ENCODE measurements around the gene MMAA. TPM values are rescaled to one million over a fixed set of nuclear protein-coding genes. Genes with fewer than 3 reads are reported as not detected.
"Not testable (repeated sequence)": the region's sequence is repeated elsewhere in the genome, so short reads cannot be mapped to it uniquely, and the experiment has no call there.

Gene MMAA
- 1 to 10 TPM; 2.1 to 8.6 (median 6.2) TPM for total RNA-seq
- polyA plus RNA-seq: 1 to 10 TPM; 2.4 to 8.9 TPM
- long read RNA-seq, donor 1, full-length matches to known transcripts: 3 of 6 reads
- long read RNA-seq, donor 1, partial matches to known transcripts: 2 of 6 reads
- long read RNA-seq, donor 1, other reads (novel, unspliced or antisense): 1 of 6 reads
- long read RNA-seq, donor 2, full-length matches to known transcripts: 4 of 4 reads
- long read RNA-seq, donor 2, partial matches to known transcripts: 0 of 4 reads
- long read RNA-seq, donor 2, other reads (novel, unspliced or antisense): 0 of 4 reads
- long read RNA-seq, donor 3, full-length matches to known transcripts: 8 of 18 reads
- long read RNA-seq, donor 3, partial matches to known transcripts: 7 of 18 reads
- long read RNA-seq, donor 3, other reads (novel, unspliced or antisense): 3 of 18 reads

- Histone ChIP-seq H3K36me3 (no peaks in the 10 kb centered on the region), H3K9me3 (no peaks in the 10 kb centered on the region), H3K27ac (peak within 1 kb of the TSS; percentile 64 to 91), H3K27me3 (no peaks in the 10 kb centered on the region), H3K4me1 (ENCODE audit: insufficient read depth) (peaks cover 3% of the 10 kb centered on the region), H3K4me3 (peak within 1 kb of the TSS; percentile 80)
- TF ChIP-seq EP300 (IDR thresholded peaks at IDR 0.05): no peak
- TF ChIP-seq CTCF (IDR thresholded peaks at IDR 0.05): peak; percentile 75 to 90 (median 78)
- TF ChIP-seq POLR2A (IDR thresholded peaks at IDR 0.05): peak; percentile 91
- intact Hi-C loops (cut with DNase I): loop anchor here in 2 of 4 donors (5.0 kb wide), 3 partner anchors 113 to 318 kb away; partner anchors contain the start of genes SMAD1 (in 1 of the 2) and ZNF827 (in 1 of the 2)
- peak; percentile 95 to 97 (median 97) for DNase-seq
- 1% methylated on average over 54 to 66 of the region's 66 CpGs for WGBS, 3 donors
Observed at GRCh38 chr4:145618932-145619638, at the start of gene MMAA. Gene MMAA, plus strand, starts transcription at chr4:145619385. Its CDS starts 19,755 bp downstream, at chr4:145639140.

DNA sequence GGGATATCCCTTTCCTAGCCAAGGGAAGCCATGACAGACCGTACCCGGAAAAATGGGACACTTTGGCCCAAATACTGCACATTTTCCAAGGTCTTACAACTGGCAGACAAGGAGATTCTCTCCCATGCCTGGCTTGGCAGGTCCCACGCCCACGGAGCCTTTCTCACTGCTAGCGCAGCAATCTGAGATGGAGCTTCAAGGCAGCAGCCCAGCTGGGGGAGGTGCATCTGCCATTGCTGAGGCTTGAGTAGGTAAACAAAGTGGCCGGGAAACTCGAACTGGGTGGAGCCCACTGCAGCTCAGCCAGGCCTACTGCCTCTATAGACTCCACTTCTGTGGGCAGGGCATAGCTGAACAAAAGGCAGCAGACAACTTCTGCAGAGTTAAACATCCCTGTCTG lies 44.6 kb upstream of the MMAA start:
- H3K36me3 ChIP-seq; H3K4me3 ChIP-seq; H3K27me3 ChIP-seq; H3K4me1 ChIP-seq (ENCODE audit: insufficient read depth); intact Hi-C loops (cut with DNase I); DNase-seq; H3K9me3 ChIP-seq; H3K27ac ChIP-seq: not testable (repeated sequence)
- 70 to 76% (median 71%) methylated on average over 7 of the region's 7 CpGs for WGBS, 3 donors

DNA sequence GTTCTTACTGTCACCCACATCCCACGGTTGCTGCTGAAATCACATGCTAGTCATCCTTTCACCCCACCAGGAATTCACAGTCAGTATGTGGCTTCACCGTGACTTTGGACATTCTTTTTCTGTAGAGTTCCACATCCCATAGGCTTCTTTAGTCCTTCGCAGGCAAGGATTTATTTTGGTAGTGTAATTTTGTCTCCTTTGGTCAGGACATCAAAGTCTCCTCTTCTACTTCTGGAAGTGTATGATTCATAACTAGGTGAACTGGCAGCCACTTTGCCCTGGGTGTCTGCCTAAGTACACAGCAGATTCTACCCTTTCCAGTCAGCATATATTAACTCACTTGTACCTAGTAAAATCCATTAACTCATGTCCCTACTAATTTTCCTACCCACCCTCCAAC lies 38.3 kb upstream of the MMAA start:
- no peak for TF ChIP-seq EP300 (IDR thresholded peaks at IDR 0.05)
- no peak for TF ChIP-seq CTCF (IDR thresholded peaks at IDR 0.05)
- no peak overlapping the region for H3K4me3 ChIP-seq
- no peak for DNase-seq

GRCh38 chr4:145583191-145584055 lies 35.8 kb upstream of the MMAA start:
- Histone ChIP-seq H3K9me3 (no peaks in the 10 kb centered on the region), H3K36me3 (no peaks in the 10 kb centered on the region), H3K27me3 (no peaks in the 10 kb centered on the region), H3K4me1 (ENCODE audit: insufficient read depth) (no peaks in the 10 kb centered on the region), H3K27ac (no peak overlapping the region), H3K4me3 (no peak overlapping the region)
- intact Hi-C loops (cut with DNase I): no loop called here
- DNase-seq: no peak
- WGBS, 3 donors: 83 to 86% (median 84%) methylated on average over 6 of the region's 6 CpGs
- TF ChIP-seq EP300 (IDR thresholded peaks at IDR 0.05) (no peak), POLR2A (IDR thresholded peaks at IDR 0.05) (no peak), CTCF (IDR thresholded peaks at IDR 0.05) (no peak)

More for the DNA sequence above, 38.3 kb upstream of the MMAA start:
- Histone ChIP-seq H3K4me1 (ENCODE audit: insufficient read depth) (no peaks in the 10 kb centered on the region), H3K9me3 (no peaks in the 10 kb centered on the region), H3K27ac (no peak overlapping the region), H3K27me3 (no peaks in the 10 kb centered on the region), H3K36me3 (no peaks in the 10 kb centered on the region)
- intact Hi-C loops (cut with DNase I): no loop called here
- WGBS, 3 donors: 63 to 79% (median 75%) methylated on average over 3 of the region's 3 CpGs
